Esophagus squamous epithelium (tissue), 4 donors: Measurements from ENCODE around the gene ZNF469.

Experiments
- CTCF ChIP-seq, 6 experiments: fragments of 450-650 bp in 4 of 6; fragments of 200-600 bp in 2 of 6; sonication (generic) in 2 of 6; IDR thresholded peaks; one replicate each; pipeline ENCODE4 v1.5.1; 2016 to 2019; ENCODE audit warnings: antibody characterized with exemption in 6 of 6, mild to moderate bottlenecking in 4 of 6, moderate library complexity in 4 of 6
- POLR2A ChIP-seq, 4 donors: fragments of 450-650 bp; IDR thresholded peaks; one replicate each; pipeline ENCODE4 v1.6.1; 2017; ENCODE audit warnings: antibody characterized with exemption in 4 of 4, mild to moderate bottlenecking in 4 of 4, moderate library complexity in 3 of 4

DNA sequence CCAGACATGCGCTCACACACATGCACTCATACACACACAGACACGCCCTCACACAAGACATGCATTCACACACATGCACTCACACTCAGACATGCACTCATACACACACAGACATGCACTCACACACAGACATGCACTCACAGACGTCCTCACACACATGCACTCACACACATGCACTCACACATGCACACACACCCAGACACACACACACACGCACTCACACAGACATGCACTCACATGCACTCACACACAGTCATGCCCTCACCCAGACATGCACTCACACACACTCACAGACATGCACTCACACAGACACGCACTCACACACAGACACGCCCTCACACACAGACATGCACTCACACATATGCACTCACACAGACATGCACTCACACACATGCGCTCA is 2.1 kb upstream of the ZNF469 start:
- TF ChIP-seq CTCF (IDR thresholded peaks at IDR 0.05) (no peak), POLR2A (IDR thresholded peaks at IDR 0.05) (no peak)
